Lower leg skin (tissue), 4 donors: ENCODE results near the gene C1orf226. TPM values are rescaled to one million over a fixed set of nuclear protein-coding genes. Genes with fewer than 3 reads are reported as not detected.
A peak's percentile ranks its signal among the peaks of the same experiment; 100 is the strongest.

Experiments used
- DNase-seq, 2 donors: peaks; one replicate each; pipeline ENCODE4 v3.0.0-alpha.2; 2019; ENCODE audit warnings: low spot score in 2 of 2
- H3K4me3 ChIP-seq: fragments of 200-600 bp; sonication (generic); 2 replicates; pipeline ENCODE4 v1.5.1; 2017; ENCODE audit warnings: mild to moderate bottlenecking, low read depth; ENCODE audit not compliant: poor library complexity, severe bottlenecking
- POLR2A ChIP-seq, 2 donors: fragments of 450-650 bp; IDR thresholded peaks; one replicate each; pipeline ENCODE4 v1.6.1; 2016 to 2017; ENCODE audit warnings: antibody characterized with exemption in 2 of 2, mild to moderate bottlenecking in 1 of 2, moderate library complexity in 1 of 2
- WGBS, 2 donors: methylation state at CpG; one replicate each; pipeline ENCODE4 v1.1.5; 2018; 5-methylcytosine and 5-hydroxymethylcytosine counted together
- intact Hi-C: fragments of 100-400 bp; cut with DNase I; formaldehyde crosslinking; loops from one replicate; pipeline ENCODE4 v1.15.0; 2023; ENCODE audit warnings: low total_unique reads
- total RNA-seq, 4 donors: library from RNA; depleted of rRNA; stranded (reverse); fragments of >200 nt; gene quantifications; one replicate each; pipeline ENCODE4 v1.1.0, GENCODE V29; 2016
- TF ChIP-seq, protein P1 (sequence below), 3 donors: fragments of 450-650 bp; IDR thresholded peaks; one replicate each; pipeline ENCODE4 v1.5.1; 2016; ENCODE audit warnings: antibody characterized with exemption in 3 of 3, mild to moderate bottlenecking in 3 of 3, moderate library complexity in 2 of 3

Gene C1orf226
- total RNA-seq, 4 donors from 2014 or later = 3.7 to 14.4 (median 9.6) TPM

GRCh38 chr1:162386292-162387225 is 5.0 kb downstream of the C1orf226 start:
- intact Hi-C loops = no loop called here
- WGBS, 2 donors = 79 to 93% methylated on average over 8 of the region's 8 CpGs
- DNase-seq = peak in 1 of 2 donors; percentile 73
- no peak for TF ChIP-seq POLR2A (IDR thresholded peaks at IDR 0.05)
- TF ChIP-seq, protein P1, sequence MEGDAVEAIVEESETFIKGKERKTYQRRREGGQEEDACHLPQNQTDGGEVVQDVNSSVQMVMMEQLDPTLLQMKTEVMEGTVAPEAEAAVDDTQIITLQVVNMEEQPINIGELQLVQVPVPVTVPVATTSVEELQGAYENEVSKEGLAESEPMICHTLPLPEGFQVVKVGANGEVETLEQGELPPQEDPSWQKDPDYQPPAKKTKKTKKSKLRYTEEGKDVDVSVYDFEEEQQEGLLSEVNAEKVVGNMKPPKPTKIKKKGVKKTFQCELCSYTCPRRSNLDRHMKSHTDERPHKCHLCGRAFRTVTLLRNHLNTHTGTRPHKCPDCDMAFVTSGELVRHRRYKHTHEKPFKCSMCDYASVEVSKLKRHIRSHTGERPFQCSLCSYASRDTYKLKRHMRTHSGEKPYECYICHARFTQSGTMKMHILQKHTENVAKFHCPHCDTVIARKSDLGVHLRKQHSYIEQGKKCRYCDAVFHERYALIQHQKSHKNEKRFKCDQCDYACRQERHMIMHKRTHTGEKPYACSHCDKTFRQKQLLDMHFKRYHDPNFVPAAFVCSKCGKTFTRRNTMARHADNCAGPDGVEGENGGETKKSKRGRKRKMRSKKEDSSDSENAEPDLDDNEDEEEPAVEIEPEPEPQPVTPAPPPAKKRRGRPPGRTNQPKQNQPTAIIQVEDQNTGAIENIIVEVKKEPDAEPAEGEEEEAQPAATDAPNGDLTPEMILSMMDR (IDR thresholded peaks at IDR 0.05) = no peak
- no peak overlapping the region for H3K4me3 ChIP-seq

DNA sequence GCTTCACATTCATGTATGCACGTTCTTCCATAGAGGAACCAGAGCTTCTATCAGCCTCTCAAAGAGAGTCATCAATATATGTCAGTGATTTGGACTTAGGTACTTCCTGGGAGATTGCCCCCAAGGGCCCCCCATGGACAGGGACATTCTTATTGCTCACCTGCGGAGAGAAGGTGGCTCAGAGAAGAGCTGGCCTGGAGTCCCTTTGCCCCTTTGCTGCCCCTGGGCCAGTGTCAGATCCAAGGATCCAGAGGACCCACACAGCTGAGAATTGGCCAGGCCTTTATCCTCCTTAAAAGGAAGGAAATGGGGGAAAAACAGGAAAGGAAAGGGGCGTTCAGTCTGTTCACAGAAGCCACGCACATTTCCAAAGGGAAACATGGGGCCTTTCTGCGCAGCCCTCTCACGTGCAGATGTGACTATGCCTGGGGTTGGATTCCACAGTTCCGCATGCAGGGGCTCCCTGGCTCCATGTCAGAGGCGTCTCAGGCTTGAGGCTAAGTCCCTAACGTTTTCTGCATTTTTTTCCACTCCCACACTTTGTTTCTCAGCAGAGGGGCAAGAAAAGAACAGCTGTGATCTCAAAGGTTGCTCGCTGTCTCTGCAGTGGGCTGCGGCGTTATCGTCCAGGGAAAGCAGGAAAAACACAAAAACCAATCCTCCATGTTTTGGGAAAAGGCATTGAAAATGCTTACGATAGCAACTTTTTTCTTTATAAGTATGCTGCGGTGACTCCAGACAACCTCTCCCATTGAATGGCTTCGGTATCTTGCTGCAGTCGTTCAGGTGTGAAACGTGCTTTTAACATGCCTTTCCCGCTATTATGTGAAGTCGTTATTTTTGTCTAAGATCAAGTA is 5.9 kb downstream of the C1orf226 start:
- no peak for TF ChIP-seq POLR2A (IDR thresholded peaks at IDR 0.05)
- intact Hi-C loops = no loop called here
- peak in 1 of 2 donors; percentile 72 for DNase-seq
- H3K4me3 ChIP-seq = no peak overlapping the region
- 79 to 81% methylated on average over 20 of the region's 20 CpGs for WGBS, 2 donors

DNA sequence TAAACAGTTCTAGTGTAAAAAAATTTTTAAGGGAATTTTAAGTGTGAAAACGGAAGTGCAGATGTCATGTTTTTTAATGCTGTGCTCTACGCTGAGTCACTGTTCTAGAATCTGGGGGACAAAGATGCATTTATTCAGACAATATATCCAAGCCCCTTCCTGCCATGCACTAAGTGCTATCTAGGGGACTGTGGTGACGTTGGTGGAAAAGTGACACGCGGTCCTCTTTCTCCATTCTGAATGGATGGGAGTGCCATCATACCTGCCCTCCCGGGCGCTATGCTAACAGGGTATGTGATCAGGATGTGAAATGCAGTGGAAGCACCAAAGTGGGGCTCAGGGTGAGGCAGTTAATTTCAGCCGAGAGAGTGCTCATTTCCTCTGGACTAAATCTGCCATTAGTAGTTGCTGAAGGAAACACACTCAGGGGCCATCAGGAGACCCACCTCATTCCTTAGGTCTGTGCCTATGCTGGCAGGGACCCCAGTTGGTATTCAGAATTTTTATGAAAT is 6.6 kb downstream of the C1orf226 start:
- no peak for DNase-seq
- 90 to 92% methylated on average over 8 of the region's 8 CpGs for WGBS, 2 donors
- TF ChIP-seq, protein P1 (IDR thresholded peaks at IDR 0.05) = no peak
- no peak for TF ChIP-seq POLR2A (IDR thresholded peaks at IDR 0.05)
- H3K4me3 ChIP-seq = no peak overlapping the region
- intact Hi-C loops = no loop called here

DNA sequence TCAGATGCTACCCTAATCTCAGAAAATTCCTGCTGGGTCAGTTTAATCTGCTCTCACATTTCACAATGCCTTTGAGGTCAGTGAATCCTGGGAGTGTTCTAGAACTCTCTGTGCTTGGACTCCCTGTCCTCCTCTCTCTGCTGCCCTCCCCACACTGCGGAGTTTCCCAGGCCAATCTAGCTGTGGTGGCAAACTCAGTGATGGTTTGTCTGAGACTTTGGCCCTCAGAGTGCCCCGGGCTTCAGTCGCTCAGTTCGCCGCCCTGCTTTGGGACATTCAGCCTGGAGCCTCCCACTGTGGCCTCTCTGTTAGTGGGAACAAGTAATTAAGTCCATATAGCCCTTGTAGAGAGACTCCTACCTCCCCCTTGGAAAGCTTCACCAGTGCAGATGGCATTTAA is 7.1 kb downstream of the C1orf226 start:
- WGBS, 2 donors = 79 to 96% methylated on average over 5 of the region's 5 CpGs
- TF ChIP-seq, protein P1 (IDR thresholded peaks at IDR 0.05) = no peak
- no peak for TF ChIP-seq POLR2A (IDR thresholded peaks at IDR 0.05)
- intact Hi-C loops = no loop called here
- no peak overlapping the region for H3K4me3 ChIP-seq
- DNase-seq = peak in 1 of 2 donors; percentile 81

DNA sequence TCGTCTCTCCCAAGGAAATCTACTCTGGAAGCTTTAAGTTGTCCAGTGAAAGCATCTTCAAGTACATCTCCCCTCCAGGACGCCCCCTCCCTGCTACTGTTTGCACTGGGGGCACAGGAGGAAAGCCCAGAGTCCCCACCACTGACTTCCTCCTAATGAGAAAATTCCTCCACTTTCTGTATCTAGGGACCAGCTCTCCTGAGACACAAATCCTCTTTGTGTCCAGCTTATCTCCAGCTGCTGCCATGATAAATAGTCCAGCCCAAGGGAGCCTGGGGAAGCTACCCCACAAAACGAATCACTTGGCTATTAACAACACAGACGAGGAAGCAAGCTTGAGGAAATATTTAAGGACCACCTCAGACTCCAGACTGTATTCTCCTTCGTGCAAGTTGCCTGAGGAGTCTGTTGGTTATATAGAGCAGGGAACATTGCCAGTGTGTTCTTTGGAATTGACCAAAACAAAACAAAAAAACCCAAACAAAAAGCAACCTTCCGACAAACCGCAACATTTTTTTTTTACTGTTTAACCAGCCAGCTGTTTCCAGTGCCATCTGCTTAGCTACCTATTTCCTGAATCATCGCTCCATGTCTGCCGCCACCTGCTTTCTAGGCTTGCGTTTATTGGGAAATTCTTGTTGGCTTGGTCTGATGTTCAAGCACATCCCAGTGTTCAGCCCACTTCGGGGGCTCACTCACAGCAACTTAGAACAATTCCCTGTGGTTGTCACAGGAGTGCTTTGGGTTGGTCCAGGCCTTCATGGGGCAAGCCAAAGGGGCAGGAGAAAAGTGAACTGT is 7.7 kb downstream of the C1orf226 start:
- no peak overlapping the region for H3K4me3 ChIP-seq
- WGBS, 2 donors = 40 to 41% methylated on average over 11 of the region's 11 CpGs
- TF ChIP-seq POLR2A (IDR thresholded peaks at IDR 0.05) = no peak
- TF ChIP-seq, protein P1 (IDR thresholded peaks at IDR 0.05) = no peak
- intact Hi-C loops = no loop called here
- peak in 1 of 2 donors; percentile 74 for DNase-seq
